ENCODE data around the gene ZNF436.

GRCh38 chr1:23356471-23357137 lies 13.0 kb downstream of the ZNF436 start:
- TF ChIP-seq POLR2A (IDR thresholded peaks at IDR 0.05; ENCODE audit: low read depth, low read length) (no peak), TAF1 (IDR thresholded peaks at IDR 0.05; ENCODE audit: low read depth, low read length) (no peak)

All from GM12891 (cell line).